Large intestine (tissue), 3 donors: Measurements from ENCODE around the gene ROCK2. TPM values are rescaled to one million over a fixed set of nuclear protein-coding genes. Genes with fewer than 3 reads are reported as not detected.
A peak's percentile ranks its signal among the peaks of the same experiment; 100 is the strongest.
"Not testable (repeated sequence)": the region's sequence is repeated elsewhere in the genome, so short reads cannot be mapped to it uniquely, and the experiment has no call there.

Experiments
- DNase-seq, 2 donors: peaks; one replicate each; pipeline versions ENCODE4 v3.0.0 to v3.0.0-alpha.2; 2013
- H3K27ac ChIP-seq: one replicate; pipeline ENCODE4 v1.5.1; 2013; ENCODE audit warnings: low read length
- H3K27me3 ChIP-seq: 2 replicates; pipeline ENCODE4 v1.6.1; 2013; ENCODE audit warnings: low read length; ENCODE audit not compliant: control insufficient read depth, insufficient read depth
- H3K36me3 ChIP-seq: 2 replicates; pipeline ENCODE4 v1.6.1; 2013; ENCODE audit warnings: low read length; ENCODE audit not compliant: control insufficient read depth, insufficient read depth
- H3K4me1 ChIP-seq: one replicate; pipeline ENCODE4 v1.6.1; 2013; ENCODE audit warnings: low read length; ENCODE audit not compliant: control insufficient read depth, insufficient read depth
- H3K4me3 ChIP-seq: one replicate; pipeline ENCODE4 v1.5.1; 2013; ENCODE audit warnings: low read length
- H3K9me3 ChIP-seq: one replicate; pipeline ENCODE4 v1.6.1; 2013; ENCODE audit warnings: mild to moderate bottlenecking, low read depth, low read length, moderate library complexity; ENCODE audit not compliant: control insufficient read depth
- WGBS: methylation state at CpG from one replicate; pipeline ENCODE4 v1.1.5; 2013; ENCODE audit warnings: low lambda C conversion rate; ENCODE audit not compliant: insufficient coverage; 5-methylcytosine and 5-hydroxymethylcytosine counted together
- polyA plus RNA-seq: library from polyadenylated mRNA; unstranded; fragments of 120-200 nt; gene quantifications from one replicate; pipeline ENCODE4 v1.2.1, GENCODE V29; 2013

Gene ROCK2
- polyA plus RNA-seq, 1 donor: 42.5 TPM

- Histone ChIP-seq H3K27ac (peak overlapping the region; percentile 20), H3K36me3 (peaks cover 2% of the 10 kb centered on the region), H3K27me3 (no peaks in the 10 kb centered on the region), H3K4me1 (peaks cover 8% of the 10 kb centered on the region), H3K9me3 (peaks cover 5% of the 10 kb centered on the region), H3K4me3 (no peak overlapping the region)
- WGBS: 27% methylated on average over 2 of the region's 2 CpGs
- no peak for DNase-seq
These were observed 3.7 kb downstream of the ROCK2 start for GRCh38 chr2:11340717-11341116.

- 92% methylated on average over 4 of the region's 6 CpGs for WGBS
- Histone ChIP-seq H3K9me3 (peaks cover 5% of the 10 kb centered on the region), H3K4me1 (peaks cover 4% of the 10 kb centered on the region), H3K36me3 (peaks cover 2% of the 10 kb centered on the region), H3K27ac (no peak overlapping the region), H3K27me3 (no peaks in the 10 kb centered on the region), H3K4me3 (no peak overlapping the region)
- DNase-seq: no peak
These were observed 4.8 kb downstream of the ROCK2 start for GRCh38 chr2:11339508-11340083.

- H3K27ac ChIP-seq: no peak overlapping the region
- peaks cover 2% of the 10 kb centered on the region for H3K36me3 ChIP-seq
- no peak overlapping the region for H3K4me3 ChIP-seq
- H3K27me3 ChIP-seq: no peaks in the 10 kb centered on the region
- WGBS: 90% methylated on average over 2 of the region's 5 CpGs
- H3K4me1 ChIP-seq: peaks cover 4% of the 10 kb centered on the region
- DNase-seq: no peak
- H3K9me3 ChIP-seq: peaks cover 5% of the 10 kb centered on the region
These were observed 5.9 kb downstream of the ROCK2 start for GRCh38 chr2:11338580-11338979.

GRCh38 chr2:11337909-11338308, 6.5 kb downstream of the ROCK2 start:
- Histone ChIP-seq H3K36me3 (peaks cover 2% of the 10 kb centered on the region), H3K9me3 (peaks cover 5% of the 10 kb centered on the region), H3K4me1 (peaks cover 4% of the 10 kb centered on the region), H3K27ac (no peak overlapping the region), H3K27me3 (no peaks in the 10 kb centered on the region), H3K4me3 (no peak overlapping the region)
- DNase-seq: no peak
- WGBS: 83% methylated on average over 1 of the region's 2 CpGs

GRCh38 chr2:11336189-11336588, 8.2 kb downstream of the ROCK2 start:
- no peaks in the 10 kb centered on the region for H3K27me3 ChIP-seq
- H3K36me3 ChIP-seq: peaks cover 2% of the 10 kb centered on the region
- no peak overlapping the region for H3K4me3 ChIP-seq
- no peak for DNase-seq
- H3K9me3 ChIP-seq: peaks cover 5% of the 10 kb centered on the region
- H3K4me1 ChIP-seq: peaks cover 4% of the 10 kb centered on the region
- no peak overlapping the region for H3K27ac ChIP-seq
- WGBS: no CpG with 5 or more reads among the region's 1 CpG

GRCh38 chr2:11333427-11334183, 10.8 kb downstream of the ROCK2 start:
- Histone ChIP-seq H3K27me3 (no peaks in the 10 kb centered on the region), H3K27ac (no peak overlapping the region), H3K9me3 (peaks cover 5% of the 10 kb centered on the region), H3K36me3 (peaks cover 2% of the 10 kb centered on the region), H3K4me1 (no peaks in the 10 kb centered on the region), H3K4me3 (no peak overlapping the region)
- 100% methylated on average over 1 of the region's 2 CpGs for WGBS
- no peak for DNase-seq

- H3K4me3 ChIP-seq: no peak overlapping the region
- DNase-seq: no peak
- H3K27ac ChIP-seq: no peak overlapping the region
- WGBS: 100% methylated on average over 1 of the region's 1 CpG
- H3K36me3 ChIP-seq: peaks cover 2% of the 10 kb centered on the region
- H3K27me3 ChIP-seq: no peaks in the 10 kb centered on the region
- H3K4me1 ChIP-seq: no peaks in the 10 kb centered on the region
- H3K9me3 ChIP-seq: peaks cover 5% of the 10 kb centered on the region
These were observed 11.8 kb downstream of the ROCK2 start for GRCh38 chr2:11332596-11332995.

GRCh38 chr2:11330457-11331142, 13.8 kb downstream of the ROCK2 start:
- no peaks in the 10 kb centered on the region for H3K36me3 ChIP-seq
- H3K9me3 ChIP-seq: no peaks in the 10 kb centered on the region
- DNase-seq: no peak
- H3K4me1 ChIP-seq: peaks cover 3% of the 10 kb centered on the region
- WGBS: 20% methylated on average over 1 of the region's 4 CpGs
- H3K27ac ChIP-seq: no peak overlapping the region
- no peak overlapping the region for H3K4me3 ChIP-seq
- H3K27me3 ChIP-seq: no peaks in the 10 kb centered on the region

GRCh38 chr2:11329776-11330175, 14.7 kb downstream of the ROCK2 start:
- Histone ChIP-seq H3K9me3 (no peaks in the 10 kb centered on the region), H3K27ac (no peak overlapping the region), H3K4me1 (peaks cover 3% of the 10 kb centered on the region), H3K4me3 (no peak overlapping the region), H3K27me3 (no peaks in the 10 kb centered on the region), H3K36me3 (no peaks in the 10 kb centered on the region)
- no peak for DNase-seq
- WGBS: no CpG with 5 or more reads among the region's 1 CpG

GRCh38 chr2:11328522-11328921, 15.9 kb downstream of the ROCK2 start:
- not testable (repeated sequence) for DNase-seq, H3K36me3 ChIP-seq, H3K27me3 ChIP-seq, H3K4me1 ChIP-seq, H3K9me3 ChIP-seq, H3K27ac ChIP-seq, H3K4me3 ChIP-seq
- WGBS: no CpG with 5 or more reads among the region's 1 CpG
